Smooth muscle cell (in vitro differentiated cells): ENCODE results near the gene MECR. TPM values are rescaled to one million over a fixed set of nuclear protein-coding genes. Genes with fewer than 3 reads are reported as not detected.
A peak's percentile ranks its signal among the peaks of the same experiment; 100 is the strongest.

ENCODE experiments used
- DNase-seq: peaks from one replicate; lab custom pipeline; 2025; ENCODE audit not compliant: unreplicated experiment; lab: John Stamatoyannopoulos, UW
- H2AFZ ChIP-seq: fragments of 200-600 bp; sonication (generic); 2 replicates; pipeline ENCODE4 v1.6.0; 2016; ENCODE audit warnings: antibody characterized with exemption, low read depth, mild to moderate bottlenecking
- H3F3A ChIP-seq: fragments of 200-600 bp; sonication (generic); 2 replicates; pipeline ENCODE4 v1.6.0; 2017; ENCODE audit warnings: antibody characterized with exemption, low read depth
- H3K27ac ChIP-seq: fragments of 200-600 bp; sonication (generic); 2 replicates; pipeline ENCODE4 v1.5.1; 2016; ENCODE audit warnings: low read depth, mild to moderate bottlenecking
- H3K27me3 ChIP-seq: fragments of 200-600 bp; sonication (generic); 2 replicates; pipeline ENCODE4 v1.6.1; 2016; ENCODE audit warnings: low read depth, mild to moderate bottlenecking
- H3K36me3 ChIP-seq: fragments of 200-600 bp; sonication (generic); 2 replicates; pipeline ENCODE4 v1.5.1; 2016; ENCODE audit warnings: low read depth
- H3K4me1 ChIP-seq: fragments of 200-600 bp; sonication (generic); 2 replicates; pipeline ENCODE4 v1.5.1; 2016; ENCODE audit warnings: low read depth
- H3K4me2 ChIP-seq: fragments of 200-600 bp; sonication (generic); 2 replicates; pipeline ENCODE4 v1.6.0; 2016; ENCODE audit warnings: mild to moderate bottlenecking
- H3K4me3 ChIP-seq: fragments of 200-600 bp; sonication (generic); 2 replicates; pipeline ENCODE4 v1.5.1; 2016; ENCODE audit warnings: mild to moderate bottlenecking
- H3K79me2 ChIP-seq: fragments of 200-600 bp; sonication (generic); 2 replicates; pipeline ENCODE4 v1.6.0; 2016; ENCODE audit warnings: low read depth, mild to moderate bottlenecking
- H3K9ac ChIP-seq: fragments of 200-600 bp; sonication (generic); 2 replicates; pipeline ENCODE4 v1.6.0; 2016; ENCODE audit warnings: low read depth
- H3K9me3 ChIP-seq: fragments of 200-600 bp; sonication (generic); replicated peaks from 2 replicates; pipeline ENCODE4 v1.5.1; 2016; ENCODE audit warnings: low read depth
- H4K20me1 ChIP-seq: fragments of 200-600 bp; sonication (generic); 2 replicates; pipeline ENCODE4 v1.6.0; 2016; ENCODE audit warnings: low read depth
- CTCF ChIP-seq: fragments of 200-600 bp; sonication (generic); IDR thresholded peaks from 2 replicates; pipeline ENCODE4 v1.5.1; 2017; ENCODE audit warnings: borderline replicate concordance, mild to moderate bottlenecking, antibody characterized with exemption; ENCODE audit not compliant: insufficient read depth, poor library complexity, severe bottlenecking
- WGBS: methylation state at CpG from one replicate; pipeline ENCODE4 v1.1.7; 2016; ENCODE audit warnings: low lambda C conversion rate; 5-methylcytosine and 5-hydroxymethylcytosine counted together
- polyA plus RNA-seq: library from polyadenylated mRNA; unstranded; fragments of >200 nt; fragmentation: Nextera tagmentation; extraction: Ambion mirVana; gene quantifications from 2 replicates; pipeline ENCODE4 v1.2.1, GENCODE V29; 2016
- total RNA-seq: library from RNA; depleted of rRNA; stranded (reverse); fragments of >200 nt; gene quantifications from 2 replicates; pipeline ENCODE4 v1.2.3, GENCODE V29; 2014

Gene MECR
- total and polyA plus RNA-seq, 2 experiments from 2014 or later, result 11.6 to 43.8 TPM

GRCh38 chr1:29202584-29203340, 28.0 kb downstream of the MECR start:
- Histone ChIP-seq H3K4me3 (no peak overlapping the region), H3K36me3 (no peaks in the 10 kb centered on the region), H3K4me2 (peak overlapping the region; percentile 59), H3K4me1 (peaks cover 7% of the 10 kb centered on the region), H3K9ac (peak overlapping the region; percentile 72), H3K79me2 (no peaks in the 10 kb centered on the region), H3K27ac (peak overlapping the region; percentile 98), H3K27me3 (no peaks in the 10 kb centered on the region), H2AFZ (peak overlapping the region; percentile 42), H3K9me3 (no peaks in the 10 kb centered on the region), H3F3A (peaks cover 18% of the 10 kb centered on the region), H4K20me1 (no peaks in the 10 kb centered on the region)
- 24% methylated on average over 14 of the region's 14 CpGs for WGBS
- TF ChIP-seq CTCF, result peak; percentile 96
- peak; percentile 85 for DNase-seq

GRCh38 chr1:29202053-29202452, 28.7 kb downstream of the MECR start:
- H3K36me3 ChIP-seq, result no peaks in the 10 kb centered on the region
- peak overlapping the region; percentile 42 for H2AFZ ChIP-seq
- no peaks in the 10 kb centered on the region for H3K79me2 ChIP-seq
- H3F3A ChIP-seq, result peaks cover 18% of the 10 kb centered on the region
- no peak for DNase-seq
- H3K4me1 ChIP-seq, result peaks cover 7% of the 10 kb centered on the region
- no peaks in the 10 kb centered on the region for H3K27me3 ChIP-seq
- no peaks in the 10 kb centered on the region for H4K20me1 ChIP-seq
- peak overlapping the region; percentile 59 for H3K4me2 ChIP-seq
- 13% methylated on average over 1 of the region's 1 CpG for WGBS
- peak overlapping the region; percentile 98 for H3K27ac ChIP-seq
- H3K9ac ChIP-seq, result peak overlapping the region; percentile 72
- H3K4me3 ChIP-seq, result no peak overlapping the region
- no peak for TF ChIP-seq CTCF
- no peaks in the 10 kb centered on the region for H3K9me3 ChIP-seq

- Histone ChIP-seq H3K4me1 (peaks cover 7% of the 10 kb centered on the region), H3K9ac (peak overlapping the region; percentile 72), H3K79me2 (no peaks in the 10 kb centered on the region), H3F3A (peaks cover 18% of the 10 kb centered on the region), H3K4me2 (peak overlapping the region; percentile 59), H3K4me3 (no peak overlapping the region), H3K27ac (peak overlapping the region; percentile 98), H2AFZ (no peak overlapping the region), H4K20me1 (no peaks in the 10 kb centered on the region), H3K36me3 (no peaks in the 10 kb centered on the region), H3K27me3 (no peaks in the 10 kb centered on the region), H3K9me3 (no peaks in the 10 kb centered on the region)
- 58% methylated on average over 6 of the region's 6 CpGs for WGBS
- DNase-seq, result no peak
- no peak for TF ChIP-seq CTCF
Observed at GRCh38 chr1:29201595-29202051, 29.1 kb downstream of the MECR start.
